ENCODE measurements around the gene GPS1. TPM values are rescaled to one million over a fixed set of nuclear protein-coding genes. Genes with fewer than 3 reads are reported as not detected.

The GPS1 gene
- total RNA-seq, 1 experiment from 2014 or later, result 181 TPM

DNA sequence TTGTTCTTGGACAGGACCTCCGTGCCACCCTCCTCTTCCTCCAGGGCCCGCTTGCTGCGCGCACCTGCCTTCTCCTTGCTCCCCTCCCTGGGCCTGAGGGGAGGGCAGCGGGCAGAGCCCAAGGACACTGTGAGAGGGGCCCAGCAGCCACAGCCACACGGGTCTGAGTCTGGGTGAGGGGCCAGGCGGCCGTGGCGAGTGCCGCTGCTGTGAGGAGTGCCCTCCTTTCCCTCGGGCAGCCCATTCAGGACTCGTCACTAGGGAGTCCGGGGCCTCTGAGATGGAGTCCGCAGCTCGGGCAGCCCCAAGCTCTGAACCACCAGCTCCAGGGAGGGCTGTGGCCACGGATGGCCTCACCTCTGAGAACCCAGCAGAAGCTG lies 8.3 kb downstream of the GPS1 start (continued):
- TF ChIP-seq, protein P1, sequence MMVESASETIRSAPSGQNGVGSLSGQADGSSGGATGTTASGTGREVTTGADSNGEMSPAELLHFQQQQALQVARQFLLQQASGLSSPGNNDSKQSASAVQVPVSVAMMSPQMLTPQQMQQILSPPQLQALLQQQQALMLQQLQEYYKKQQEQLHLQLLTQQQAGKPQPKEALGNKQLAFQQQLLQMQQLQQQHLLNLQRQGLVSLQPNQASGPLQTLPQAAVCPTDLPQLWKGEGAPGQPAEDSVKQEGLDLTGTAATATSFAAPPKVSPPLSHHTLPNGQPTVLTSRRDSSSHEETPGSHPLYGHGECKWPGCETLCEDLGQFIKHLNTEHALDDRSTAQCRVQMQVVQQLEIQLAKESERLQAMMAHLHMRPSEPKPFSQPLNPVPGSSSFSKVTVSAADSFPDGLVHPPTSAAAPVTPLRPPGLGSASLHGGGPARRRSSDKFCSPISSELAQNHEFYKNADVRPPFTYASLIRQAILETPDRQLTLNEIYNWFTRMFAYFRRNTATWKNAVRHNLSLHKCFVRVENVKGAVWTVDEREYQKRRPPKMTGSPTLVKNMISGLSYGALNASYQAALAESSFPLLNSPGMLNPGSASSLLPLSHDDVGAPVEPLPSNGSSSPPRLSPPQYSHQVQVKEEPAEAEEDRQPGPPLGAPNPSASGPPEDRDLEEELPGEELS (CRISPR knock-in tag; IDR thresholded peaks at IDR 0.05), result no peak
- TF ChIP-seq USF2 (CRISPR knock-in tag; IDR thresholded peaks at IDR 0.05) (no peak), ETV6 (CRISPR knock-in tag; IDR thresholded peaks at IDR 0.05) (no peak), CREB1 (CRISPR knock-in tag; IDR thresholded peaks at IDR 0.05) (no peak), ZNF396 (CRISPR knock-in tag; IDR thresholded peaks at IDR 0.05; ENCODE audit: borderline replicate concordance) (no peak), GRHL2 (CRISPR knock-in tag; IDR thresholded peaks at IDR 0.05; ENCODE audit: insufficient replicate concordance, severe bottlenecking) (no peak)
- TF ChIP-seq, protein P2, sequence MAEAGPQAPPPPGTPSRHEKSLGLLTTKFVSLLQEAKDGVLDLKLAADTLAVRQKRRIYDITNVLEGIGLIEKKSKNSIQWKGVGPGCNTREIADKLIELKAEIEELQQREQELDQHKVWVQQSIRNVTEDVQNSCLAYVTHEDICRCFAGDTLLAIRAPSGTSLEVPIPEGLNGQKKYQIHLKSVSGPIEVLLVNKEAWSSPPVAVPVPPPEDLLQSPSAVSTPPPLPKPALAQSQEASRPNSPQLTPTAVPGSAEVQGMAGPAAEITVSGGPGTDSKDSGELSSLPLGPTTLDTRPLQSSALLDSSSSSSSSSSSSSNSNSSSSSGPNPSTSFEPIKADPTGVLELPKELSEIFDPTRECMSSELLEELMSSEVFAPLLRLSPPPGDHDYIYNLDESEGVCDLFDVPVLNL (CRISPR knock-in tag; IDR thresholded peaks at IDR 0.05; ENCODE audit: borderline replicate concordance, low read depth), result no peak

DNA sequence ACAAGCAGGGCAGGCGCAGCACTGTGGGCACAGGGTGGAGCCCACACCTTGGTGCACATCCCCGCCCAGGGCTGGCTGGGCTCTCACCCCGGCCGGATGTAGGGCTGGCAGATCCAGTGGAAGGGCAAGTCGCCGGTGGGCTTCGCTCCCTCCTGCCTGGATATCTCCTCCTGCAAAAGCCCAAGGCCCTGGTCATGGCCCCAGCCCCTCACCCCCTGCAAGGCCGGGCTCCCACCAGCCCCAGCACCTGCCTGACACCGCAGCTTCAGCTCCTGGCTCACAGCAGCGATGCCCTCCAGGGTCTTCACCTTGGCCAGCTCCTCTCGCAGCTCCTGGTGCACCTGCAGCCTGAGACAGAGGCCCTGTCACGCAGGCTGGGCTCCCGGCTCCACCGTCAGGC lies 8.9 kb downstream of the GPS1 start:
- no peak overlapping the region for H3K4me3 Mint-ChIP-seq
- POLR2A ChIA-PET, result interaction anchor here (0.9 kb wide), 1 partner anchor 31 kb away, joined by 3 read pairs; no protein-coding TSS in a partner anchor
- H3K27ac Mint-ChIP-seq, result no peak overlapping the region
- no peak for ATAC-seq
- CTCF ChIA-PET, result interaction anchor here (1.0 kb wide), 1 partner anchor 30 kb away, joined by 6 read pairs; no protein-coding TSS in a partner anchor
- no peak for DNase-seq (ENCODE audit: low spot score)
- TF ChIP-seq SMAD4 (CRISPR knock-in tag; IDR thresholded peaks at IDR 0.05) (no peak), HMGXB4 (CRISPR knock-in tag; IDR thresholded peaks at IDR 0.05) (no peak), CBFB (CRISPR knock-in tag; IDR thresholded peaks at IDR 0.05; ENCODE audit: low read depth) (no peak), ZNF232 (CRISPR knock-in tag; IDR thresholded peaks at IDR 0.05) (no peak), ESRRA (CRISPR knock-in tag; IDR thresholded peaks at IDR 0.05; ENCODE audit: borderline replicate concordance) (no peak), ZNF671 (CRISPR knock-in tag; IDR thresholded peaks at IDR 0.05) (no peak), NR3C1 (CRISPR knock-in tag; conservative IDR thresholded peaks at IDR 0.05; ENCODE audit: low read depth) (no peak), RORB (CRISPR knock-in tag; IDR thresholded peaks at IDR 0.05) (no peak), FOXK1 (CRISPR knock-in tag; IDR thresholded peaks at IDR 0.05) (no peak), TCF7 (CRISPR knock-in tag; IDR thresholded peaks at IDR 0.05; ENCODE audit: low read depth) (no peak), ERG (CRISPR knock-in tag; IDR thresholded peaks at IDR 0.05) (no peak), NR2C2 (CRISPR knock-in tag; IDR thresholded peaks at IDR 0.05) (no peak), AR (CRISPR knock-in tag; IDR thresholded peaks at IDR 0.05) (no peak), OVOL2 (CRISPR knock-in tag; IDR thresholded peaks at IDR 0.05; ENCODE audit: borderline replicate concordance) (no peak), MYBL2 (CRISPR knock-in tag; IDR thresholded peaks at IDR 0.05) (no peak), JUN (CRISPR knock-in tag; IDR thresholded peaks at IDR 0.05) (no peak), ETV6 (CRISPR knock-in tag; IDR thresholded peaks at IDR 0.05) (no peak)
- TF ChIP-seq, protein P2 (CRISPR knock-in tag; IDR thresholded peaks at IDR 0.05; ENCODE audit: borderline replicate concordance, low read depth), result no peak
- no peaks in the 10 kb centered on the region for H3K27me3 Mint-ChIP-seq (ENCODE audit: low read depth)
- H3K4me1 Mint-ChIP-seq, result no peaks in the 10 kb centered on the region
- peaks cover 3% of the 10 kb centered on the region; the same call in 1 of the 2 replicates for H3K36me3 Mint-ChIP-seq
- H3K9me3 Mint-ChIP-seq, result no peaks in the 10 kb centered on the region
